Stimulated activated CD4-positive, alpha-beta T cell treated with anti-CD3 and anti-CD28 coated beads, Interleukin-1b, Interleukin-23, amount 100 ng/mL, for 4 hours (primary cell): ENCODE measurements around the gene SYNM.

ENCODE experiments used
- DNase-seq, 2 donors: peaks; one replicate each; pipeline ENCODE4 v3.0.0-alpha.2; 2020; ENCODE audit warnings: low read depth in 2 of 2

Gene SYNM

DNA sequence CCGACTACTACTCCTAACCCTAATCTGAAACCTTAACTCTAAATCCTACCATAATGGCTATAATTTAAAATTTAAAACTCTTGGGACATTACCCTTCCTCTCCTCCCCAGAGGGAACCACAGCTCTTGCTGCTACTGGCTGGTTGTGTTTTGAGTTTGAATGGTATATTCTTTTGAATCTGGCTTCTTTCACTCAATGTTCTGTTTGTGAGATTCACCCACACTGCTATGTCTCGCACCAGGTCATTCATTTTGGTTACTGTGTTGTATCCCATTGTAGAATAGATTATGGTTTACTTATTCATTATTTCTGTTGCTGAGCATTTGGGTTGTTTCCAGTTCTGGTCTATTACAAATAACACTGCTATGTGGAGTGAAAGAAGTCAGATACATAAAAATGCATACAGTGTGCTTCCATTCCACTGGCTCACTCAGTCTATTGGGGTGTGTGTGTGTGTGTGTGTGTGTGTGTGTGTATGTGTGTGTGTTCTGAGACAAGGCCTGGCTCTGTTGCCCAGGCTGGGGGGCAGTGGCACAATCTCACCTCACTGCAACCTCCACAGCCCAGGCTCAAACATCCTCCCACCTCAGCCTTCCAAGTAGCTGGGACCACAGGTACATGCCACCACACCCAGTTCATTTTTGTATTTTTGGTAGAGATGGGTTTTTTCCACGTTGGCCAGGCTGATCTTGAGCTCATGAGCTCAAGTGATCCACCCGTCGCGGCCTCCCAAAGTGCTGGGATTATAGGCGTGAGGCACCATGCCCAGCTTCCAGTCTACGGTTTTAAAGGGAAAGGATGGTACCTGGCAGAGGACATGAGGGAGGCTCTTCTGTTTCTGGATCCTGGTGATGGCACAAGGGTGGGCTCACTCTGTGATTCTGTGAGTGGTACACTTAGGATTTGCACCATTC, 19.2 kb upstream of the SYNM start:
- DNase-seq, result no peak

DNA sequence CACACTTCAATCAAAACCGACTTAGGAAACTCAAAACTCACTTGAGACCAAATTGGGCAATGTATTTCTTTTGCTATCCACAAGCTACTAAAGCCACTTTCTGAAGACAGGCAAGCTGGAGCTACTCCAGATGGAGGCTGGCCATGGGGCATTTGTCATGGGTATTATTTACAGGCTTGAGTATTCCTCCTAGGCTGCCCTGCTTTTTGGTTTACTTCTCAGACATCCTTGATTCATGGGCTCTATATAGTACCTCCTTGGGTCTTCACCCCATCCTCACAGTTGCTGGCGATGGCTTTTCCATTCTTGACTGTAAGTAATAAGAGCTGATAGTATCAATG, 18.6 kb upstream of the SYNM start:
- no peak for DNase-seq

DNA sequence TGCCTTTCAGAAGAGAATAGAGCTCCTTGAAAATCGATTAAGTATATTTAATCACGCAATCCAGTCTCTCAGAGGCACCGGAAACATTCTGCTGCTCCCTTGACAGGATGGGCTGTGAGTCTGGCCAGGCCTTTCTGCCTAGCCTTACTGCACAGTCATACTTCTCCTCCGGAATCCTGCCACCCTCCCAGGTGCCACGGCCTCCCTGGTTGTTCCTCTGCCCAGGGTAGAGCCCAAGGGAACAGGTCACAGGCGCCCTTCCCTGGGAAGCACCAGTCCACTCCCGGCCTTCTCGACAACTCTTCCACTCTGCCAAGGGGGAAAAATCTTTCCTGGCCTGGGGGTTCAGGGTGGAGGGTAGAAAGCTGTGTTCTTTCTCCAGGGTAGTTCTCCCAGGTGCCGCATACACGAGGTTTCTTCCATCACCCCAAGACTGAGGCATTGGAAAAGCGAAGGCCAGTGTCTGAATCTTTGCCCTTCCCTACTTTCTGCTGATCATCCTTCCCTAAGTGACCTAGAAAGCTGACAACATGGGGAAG, 17.4 kb upstream of the SYNM start:
- DNase-seq, result no peak

DNA sequence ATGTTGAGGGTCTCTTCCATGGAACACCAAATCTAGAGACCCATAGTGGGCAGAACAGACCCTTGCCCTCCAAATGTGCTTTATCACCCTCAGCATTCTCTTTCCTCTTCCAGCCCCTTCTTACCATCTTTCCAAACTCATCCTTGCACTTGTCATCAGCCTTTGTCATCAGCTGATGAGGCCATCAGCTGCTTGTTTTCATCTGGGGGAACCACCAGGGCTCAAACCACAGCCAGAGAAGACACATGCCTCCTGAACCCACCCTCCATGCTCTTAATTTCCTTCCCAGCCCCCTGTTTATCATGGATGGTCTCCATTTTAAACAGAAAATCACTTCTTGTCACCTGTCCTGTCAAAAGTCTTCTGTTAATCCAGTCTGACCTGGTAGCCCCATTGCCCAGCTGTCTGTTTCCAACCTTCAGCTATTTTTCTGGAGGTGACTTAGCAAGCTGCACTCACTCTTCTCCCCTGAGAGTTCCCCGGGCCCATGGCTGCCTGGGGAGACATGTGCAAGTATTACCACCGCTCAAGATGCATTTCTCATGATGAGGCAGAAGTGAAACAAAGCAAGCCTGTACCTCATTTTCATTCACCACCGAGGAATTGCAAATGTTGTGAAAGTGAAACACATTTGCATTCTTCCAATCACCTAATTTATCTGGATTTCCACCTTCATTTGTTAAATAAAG, 14.7 kb upstream of the SYNM start:
- no peak for DNase-seq

DNA sequence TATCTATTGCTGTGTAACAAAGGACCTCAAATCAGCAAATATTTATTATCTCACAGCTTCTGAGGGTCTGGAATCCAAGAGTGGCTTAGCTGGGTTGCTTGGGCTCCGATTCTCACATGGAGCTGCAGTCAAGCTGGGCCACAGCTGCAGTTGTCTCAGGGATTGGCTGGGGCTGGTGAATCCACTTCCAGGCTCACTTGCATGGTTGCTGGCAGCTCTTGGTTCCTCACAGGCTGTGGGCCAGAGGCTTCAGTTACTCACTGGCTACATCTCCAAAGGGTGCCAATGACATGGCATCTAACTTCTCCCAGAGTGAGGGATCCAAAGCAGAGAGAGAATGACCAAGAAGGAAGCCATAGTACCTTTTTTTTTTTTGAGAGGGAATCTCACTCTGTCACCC, 13.9 kb upstream of the SYNM start:
- no peak for DNase-seq

DNA sequence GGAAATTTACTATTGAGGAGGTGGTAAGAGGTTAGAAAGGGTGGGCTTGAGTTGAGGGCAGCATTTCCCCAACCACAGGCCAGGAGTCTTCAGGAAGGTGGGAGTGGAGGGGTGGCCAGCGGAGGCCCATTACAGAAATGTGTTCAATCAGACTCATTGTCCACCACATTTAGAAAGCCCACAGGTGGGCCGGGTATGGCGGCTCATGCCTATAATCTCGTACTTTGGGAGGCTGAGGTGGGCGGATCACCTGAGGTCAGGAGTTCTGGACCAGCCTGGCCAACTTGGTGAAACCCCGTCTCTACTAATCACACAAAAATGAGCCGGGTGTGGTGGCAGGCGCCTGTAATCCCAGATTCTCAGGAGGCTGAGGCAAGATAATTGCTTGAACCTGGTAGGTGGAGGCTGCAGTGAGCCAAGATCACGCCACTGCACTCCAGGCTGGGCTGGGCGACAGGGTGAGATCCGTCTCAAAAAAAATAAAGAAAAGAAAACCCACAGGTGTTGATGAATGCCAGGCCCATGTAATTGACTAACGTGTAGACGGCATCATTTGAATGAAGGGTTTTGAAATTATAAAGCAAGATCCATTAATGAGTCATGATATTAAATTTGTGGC, 12.2 kb upstream of the SYNM start:
- no peak for DNase-seq

DNA sequence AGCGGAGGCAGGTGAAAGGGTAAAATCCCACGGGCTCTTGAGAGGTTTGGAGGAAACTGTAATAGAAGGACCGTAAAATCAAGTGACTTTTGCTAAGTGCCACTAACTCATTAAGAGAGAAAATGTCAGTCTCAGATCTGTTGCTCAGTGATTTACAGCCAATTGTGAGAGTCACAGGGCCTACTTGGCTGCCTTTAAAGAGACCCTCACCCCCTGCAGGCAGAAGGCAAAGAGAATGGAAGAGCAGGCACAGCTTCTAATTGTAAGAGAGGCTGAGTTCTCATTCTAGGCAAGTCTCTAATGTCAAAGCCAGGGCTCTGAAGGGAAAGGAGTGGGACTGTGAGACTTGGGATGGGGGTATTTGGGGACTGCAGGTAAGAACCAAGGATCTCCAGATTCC, 9.3 kb upstream of the SYNM start:
- DNase-seq, result no peak

DNA sequence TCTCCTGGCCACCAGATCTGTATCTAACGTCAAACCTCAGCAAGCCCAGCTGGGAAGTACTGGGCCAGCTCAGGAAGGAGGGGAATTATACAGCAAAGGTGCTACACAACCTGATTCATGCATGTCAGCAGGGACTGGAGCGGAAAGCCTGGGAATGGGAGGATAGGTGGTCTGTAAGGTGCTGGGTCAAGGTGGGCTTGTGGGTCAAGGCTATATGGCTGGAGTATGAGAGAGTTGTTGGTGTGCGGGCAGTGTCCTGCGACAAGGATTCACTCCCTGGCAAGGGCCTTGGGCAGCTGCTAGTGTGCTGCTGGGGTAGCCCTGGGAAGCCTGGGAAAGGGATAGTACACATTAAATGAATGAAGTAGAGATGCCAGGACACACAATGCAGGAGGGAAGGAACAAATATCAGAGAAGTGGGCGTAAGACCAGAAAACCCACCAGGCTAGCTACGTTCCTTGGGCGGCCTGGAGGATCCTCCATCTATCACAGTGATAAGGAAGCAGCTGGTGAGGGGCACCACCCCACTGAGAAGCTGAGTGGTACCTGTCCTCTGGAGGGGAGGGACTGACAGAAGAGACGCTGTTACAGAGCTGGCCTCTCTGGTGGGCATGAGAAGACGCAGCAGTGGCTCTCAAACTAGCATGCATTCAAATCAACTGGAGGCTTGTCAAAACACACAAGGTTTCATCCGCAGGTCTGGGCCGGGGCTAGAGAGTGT, 8.5 kb upstream of the SYNM start:
- no peak for DNase-seq

DNA sequence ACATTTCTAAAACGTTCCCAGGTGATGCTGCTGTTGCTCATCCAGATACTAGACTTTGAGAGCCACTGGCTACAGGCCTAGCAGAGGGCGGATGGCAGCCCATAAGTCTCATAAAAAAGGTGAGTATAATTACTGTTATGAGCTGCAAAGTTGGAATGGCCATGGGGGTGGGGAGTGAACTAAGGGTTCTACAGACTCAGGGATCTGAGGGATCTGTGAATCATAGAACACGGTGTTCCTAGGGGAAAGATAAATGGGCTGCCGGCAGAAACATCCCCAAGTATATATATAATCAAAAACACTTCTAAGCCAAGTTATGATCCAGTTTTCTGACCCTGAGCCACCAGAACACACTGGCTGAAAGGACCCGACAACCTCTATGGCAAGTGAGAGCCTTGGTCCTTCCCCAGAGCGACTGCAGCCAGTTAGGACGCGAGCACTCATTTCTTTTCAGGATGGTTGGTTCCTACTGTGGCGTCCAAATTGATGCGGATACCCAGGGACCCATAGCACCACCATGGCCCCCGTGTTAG, 7.9 kb upstream of the SYNM start:
- no peak for DNase-seq

DNA sequence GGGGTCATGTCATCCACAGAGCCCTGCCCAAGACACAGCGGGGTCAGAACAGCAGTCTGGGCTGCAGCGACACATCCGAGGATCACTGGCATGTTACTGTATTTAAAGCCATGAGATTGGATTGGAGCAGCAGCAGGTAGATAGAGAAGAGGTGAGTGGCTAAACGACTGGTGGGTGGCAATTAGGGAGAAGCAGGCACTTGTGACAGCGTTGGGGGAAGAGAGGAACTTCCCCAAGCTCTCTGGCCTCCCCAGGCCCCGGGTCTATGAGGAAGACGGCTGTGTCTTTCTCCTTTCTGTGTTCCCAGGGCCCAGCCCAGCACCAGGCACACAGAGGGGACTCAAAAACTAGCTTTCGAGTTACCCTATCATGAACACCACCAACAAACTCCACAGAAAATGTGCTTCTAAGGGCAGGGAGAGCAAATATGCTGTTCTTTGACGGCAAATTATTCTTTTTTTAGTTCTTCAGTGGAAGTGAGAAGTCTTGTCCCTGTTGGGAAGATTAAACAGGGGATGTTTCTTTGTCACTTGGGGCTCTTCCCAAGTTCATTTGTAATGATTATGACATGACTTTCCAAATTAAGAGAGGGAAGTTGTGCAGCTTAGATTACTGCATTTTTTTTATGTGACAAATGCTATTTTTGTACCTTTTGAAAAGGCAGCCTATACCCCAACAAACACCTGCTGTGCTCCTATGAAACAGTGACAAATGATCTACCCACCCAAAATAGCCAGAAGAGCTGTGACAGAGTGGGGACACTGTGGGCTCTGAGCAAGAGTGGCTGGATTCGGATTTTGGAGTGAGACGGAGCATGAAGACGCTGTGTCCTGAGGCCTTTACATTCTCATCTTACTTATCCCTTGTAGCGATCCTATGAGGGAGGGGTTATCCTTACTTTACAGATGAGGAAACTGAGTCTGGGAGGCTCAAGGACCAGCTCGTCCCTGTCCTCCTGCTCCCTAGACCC, 7.2 kb upstream of the SYNM start:
- no peak for DNase-seq

DNA sequence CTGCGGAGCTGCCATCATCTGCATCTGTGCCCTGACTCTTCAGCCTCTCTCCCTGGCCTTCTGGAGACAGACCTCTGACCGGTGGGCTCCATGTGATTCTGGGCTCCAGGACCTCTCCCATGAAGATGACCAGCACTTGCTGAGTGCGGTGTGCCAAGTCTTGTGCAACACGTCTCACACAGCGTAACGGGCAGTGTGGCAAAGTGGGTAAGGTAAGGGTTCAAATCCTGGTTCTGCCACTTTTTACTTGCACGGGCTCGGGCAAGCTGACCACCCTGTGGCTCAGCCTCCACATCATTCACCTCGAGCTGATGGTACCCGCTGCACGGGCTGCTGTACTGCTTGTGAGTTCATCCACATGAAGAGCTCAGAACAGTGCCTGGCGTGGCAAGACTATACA, 6.5 kb upstream of the SYNM start:
- DNase-seq, result no peak

DNA sequence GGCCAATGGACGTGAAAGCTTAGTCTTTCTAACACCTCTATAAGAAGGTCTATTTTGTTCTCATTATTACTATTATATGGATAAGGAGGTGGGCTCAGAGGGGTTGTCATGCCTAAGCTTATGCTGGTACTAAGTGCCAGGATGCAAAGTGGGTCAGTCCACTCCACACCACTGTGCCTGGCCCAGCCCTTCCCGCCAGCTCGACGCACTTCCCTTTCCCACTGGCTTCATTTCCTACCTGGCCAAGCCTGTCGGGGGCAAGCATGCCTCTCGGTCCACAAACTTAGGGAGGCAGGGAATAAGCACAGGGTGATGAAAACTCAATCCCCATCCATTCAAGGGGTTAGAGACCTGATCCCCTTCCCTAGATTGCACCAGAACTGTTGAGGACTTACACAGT, 5.9 kb upstream of the SYNM start:
- DNase-seq, result no peak

DNA sequence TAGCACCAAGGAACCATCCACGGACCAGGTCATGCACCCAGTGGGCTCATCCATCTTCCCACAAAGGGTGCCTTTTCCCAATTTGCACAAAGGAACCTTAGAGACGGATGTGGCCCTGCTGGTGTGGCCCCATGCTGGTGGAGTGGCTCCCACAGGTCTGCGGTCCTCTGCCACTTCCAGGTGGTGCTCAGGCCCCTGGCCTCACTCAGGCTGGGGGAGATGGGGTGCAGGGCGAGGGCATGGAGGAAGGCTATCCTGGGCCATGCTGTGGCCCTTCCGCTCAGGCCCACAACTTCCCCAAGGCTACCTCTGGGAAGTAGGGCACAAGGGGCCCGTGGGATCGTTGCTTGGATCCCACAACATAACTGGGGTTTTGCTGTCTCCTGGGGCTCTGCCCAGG, 5.2 kb upstream of the SYNM start:
- no peak for DNase-seq

DNA sequence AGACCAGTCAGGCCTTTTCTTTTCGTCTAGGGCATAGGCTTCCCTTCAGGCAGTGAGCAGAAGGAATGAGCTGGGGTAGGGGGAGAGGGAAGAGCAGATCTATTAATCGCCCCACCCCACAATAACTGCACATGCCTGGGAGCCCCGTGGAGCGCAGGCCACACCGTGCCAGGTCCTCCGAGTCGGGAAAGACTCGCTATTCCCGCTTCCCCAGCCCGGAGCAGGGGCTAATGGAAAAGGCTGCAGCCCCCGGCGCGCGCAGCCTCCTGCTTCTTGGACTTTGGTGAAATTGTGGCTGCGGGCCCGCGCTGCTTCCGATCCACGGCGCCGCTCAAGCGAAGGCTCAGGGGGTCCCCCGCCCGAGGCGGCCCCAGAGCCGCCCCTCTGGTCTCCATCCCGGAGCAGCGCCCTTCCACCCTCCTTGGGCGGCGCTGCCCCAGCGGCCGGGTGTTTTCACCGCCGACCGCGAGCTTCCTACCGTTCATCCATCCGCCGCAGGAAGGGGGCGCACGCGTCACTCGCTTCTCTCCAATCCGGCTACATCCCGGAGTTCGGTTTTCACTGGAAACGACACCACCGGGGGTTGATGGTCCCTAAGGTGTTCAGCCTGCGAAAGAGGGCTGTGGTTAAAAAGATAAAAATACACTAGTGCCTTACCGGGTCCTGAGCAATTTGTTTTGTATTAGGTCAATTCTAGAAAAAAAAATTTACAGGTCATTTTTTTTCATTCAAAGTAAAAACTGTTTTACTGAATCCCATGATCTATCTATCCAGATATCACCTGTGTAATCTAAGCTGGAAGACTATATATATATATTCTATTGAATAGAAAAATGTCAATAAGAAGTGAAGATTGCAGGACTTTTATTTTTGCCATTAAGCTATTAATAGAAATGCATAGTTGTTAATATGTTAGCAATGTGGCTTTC, 4.4 kb upstream of the SYNM start:
- DNase-seq, result peak in 1 of 2 donors; percentile 32

DNA sequence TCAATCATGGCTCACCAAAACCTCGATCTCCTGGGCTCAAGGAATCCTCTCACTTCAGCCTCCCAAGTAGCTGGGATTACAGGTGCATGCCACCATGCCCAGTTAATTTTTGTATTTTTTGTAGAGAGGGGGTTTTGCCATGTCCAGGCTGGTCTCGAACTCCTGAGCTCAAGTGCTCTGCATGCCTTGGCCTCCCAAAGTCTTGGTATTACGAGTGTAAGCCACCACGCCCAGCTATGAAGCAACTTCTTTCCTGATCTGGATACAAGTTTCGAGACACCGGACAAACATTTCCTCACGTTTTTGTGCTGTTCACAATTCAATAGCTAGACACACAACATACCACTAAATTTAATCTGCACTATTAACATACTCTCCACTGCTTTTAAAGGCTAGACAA, 3.4 kb upstream of the SYNM start:
- no peak for DNase-seq

DNA sequence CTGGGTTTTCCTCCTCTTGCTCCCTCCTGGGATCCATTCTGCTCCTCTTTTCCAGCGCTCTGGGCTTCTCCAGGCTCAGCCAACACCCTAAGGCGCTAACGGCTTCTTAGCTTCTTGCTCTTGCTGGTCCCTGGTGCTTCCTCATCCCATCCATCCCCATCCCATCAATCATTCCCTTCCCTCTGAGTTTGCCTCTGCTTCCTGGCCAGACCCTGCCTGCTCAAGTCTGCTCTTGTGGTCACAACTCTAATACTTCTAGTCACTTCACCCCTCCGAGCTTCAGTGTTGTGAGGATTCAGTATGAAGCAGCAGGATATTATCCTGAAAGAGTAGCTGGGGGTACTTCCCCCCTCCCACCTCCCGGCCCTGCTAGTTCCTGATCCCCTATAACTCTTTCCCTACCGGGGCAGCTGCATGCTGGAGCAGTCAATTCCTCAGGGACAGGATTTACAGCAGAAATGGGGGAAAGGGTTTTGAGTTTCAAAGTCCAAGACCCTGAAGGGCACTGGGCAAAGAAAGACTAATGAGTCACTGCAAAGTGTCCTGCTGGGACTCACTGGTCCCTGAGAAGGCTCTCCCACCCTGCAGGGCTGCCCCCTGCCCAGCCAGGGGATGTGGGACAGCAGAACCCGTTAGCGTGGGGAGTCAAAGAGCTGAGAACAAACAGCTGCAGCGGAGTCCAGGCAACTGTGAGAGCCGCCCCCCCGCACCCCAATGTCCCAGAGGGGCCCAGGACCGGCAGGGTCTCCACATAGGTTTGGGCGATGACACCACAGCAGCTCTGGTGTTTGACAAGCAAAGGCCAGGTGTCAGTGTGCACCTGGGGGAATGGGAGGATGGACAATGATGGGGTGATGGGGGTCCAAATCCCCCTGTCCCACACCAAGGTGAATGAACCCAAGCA, 2.3 kb upstream of the SYNM start:
- no peak for DNase-seq

DNA sequence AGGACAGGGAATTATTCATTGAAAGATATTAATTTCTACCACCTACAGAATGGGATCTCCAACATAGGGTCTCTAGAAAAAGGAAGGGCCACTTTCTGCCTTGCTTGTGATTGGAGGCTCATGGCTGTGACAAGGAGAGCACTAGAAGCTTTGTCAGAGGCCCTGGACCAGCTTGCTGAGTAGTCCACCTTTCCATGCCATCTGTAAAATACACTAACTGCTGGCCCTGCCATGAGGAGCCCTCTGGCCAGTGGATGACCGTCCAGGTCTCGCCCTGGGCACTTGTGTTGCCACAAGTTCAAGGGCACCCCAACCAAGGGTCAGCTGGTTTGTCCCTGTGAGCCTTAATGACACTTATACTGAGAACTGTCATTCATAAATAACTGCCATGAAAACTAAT, 1.6 kb upstream of the SYNM start:
- DNase-seq, result no peak
